ENCODE data around the gene IGSF9B.

IGSF9B gene

DNA sequence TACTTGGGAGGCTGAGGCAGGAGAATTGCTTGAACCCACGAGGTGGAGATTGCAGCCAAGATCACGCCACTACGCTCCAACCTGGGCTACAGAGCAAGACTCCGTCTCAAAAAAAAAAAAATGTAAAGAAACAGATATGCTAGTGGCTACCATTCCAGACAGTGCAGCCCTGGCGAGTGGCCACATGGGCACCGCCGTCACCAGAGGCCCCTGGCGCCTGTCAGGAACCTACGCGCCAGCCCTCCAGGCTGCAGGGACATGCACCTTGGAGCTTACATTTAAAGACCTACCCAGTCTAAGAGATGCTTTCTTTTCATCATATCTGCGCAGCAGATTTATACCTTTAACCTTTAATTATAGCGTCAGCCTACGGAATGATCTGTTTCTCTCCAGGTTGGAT, 37.2 kb upstream of the IGSF9B start:
- no peak for TF ChIP-seq CTCF (IDR thresholded peaks at IDR 0.05; ENCODE audit: insufficient read depth, low read length, poor library complexity, severe bottlenecking)
- no peak for DNase-seq (ENCODE audit: extremely low read depth, insufficient read length)
- H3K27me3 ChIP-seq (replicated peaks; ENCODE audit: control insufficient read depth, insufficient read depth, low read length), result peaks cover 2% of the 10 kb centered on the region; the same call in 1 of the 2 replicates
- no peak overlapping the region for H3K4me3 ChIP-seq (replicated peaks; ENCODE audit: low read depth, low read length)
- H3K36me3 ChIP-seq (ENCODE audit: control insufficient read depth, insufficient read depth, low read length), result no peaks in the 10 kb centered on the region

- H3K36me3 ChIP-seq (ENCODE audit: control insufficient read depth, insufficient read depth, low read length), result no peaks in the 10 kb centered on the region
- TF ChIP-seq CTCF (IDR thresholded peaks at IDR 0.05; ENCODE audit: insufficient read depth, low read length, poor library complexity, severe bottlenecking), result no peak
Measured at GRCh38 chr11:133993107-133993506, 36.3 kb upstream of the IGSF9B start.

GRCh38 chr11:133992121-133992520, 35.4 kb upstream of the IGSF9B start:
- no peak for TF ChIP-seq CTCF (IDR thresholded peaks at IDR 0.05; ENCODE audit: insufficient read depth, low read length, poor library complexity, severe bottlenecking)
- no peak overlapping the region for H3K4me3 ChIP-seq (replicated peaks; ENCODE audit: low read depth, low read length)
- 0 out of 2 replicates have a peak, but pooled peaks cover 2% of the 10 kb centered on the region for H3K27me3 ChIP-seq (replicated peaks; ENCODE audit: control insufficient read depth, insufficient read depth, low read length)
- no peak for DNase-seq (ENCODE audit: extremely low read depth, insufficient read length)
- no peaks in the 10 kb centered on the region for H3K36me3 ChIP-seq (ENCODE audit: control insufficient read depth, insufficient read depth, low read length)

More at GRCh38 chr11:133993107-133993506, 36.3 kb upstream of the IGSF9B start:
- DNase-seq (ENCODE audit: extremely low read depth, insufficient read length), result no peak
- Histone ChIP-seq H3K27me3 (replicated peaks; ENCODE audit: control insufficient read depth, insufficient read depth, low read length) (0 out of 2 replicates have a peak, but pooled peaks cover 2% of the 10 kb centered on the region), H3K4me3 (replicated peaks; ENCODE audit: low read depth, low read length) (no peak overlapping the region)

DNA sequence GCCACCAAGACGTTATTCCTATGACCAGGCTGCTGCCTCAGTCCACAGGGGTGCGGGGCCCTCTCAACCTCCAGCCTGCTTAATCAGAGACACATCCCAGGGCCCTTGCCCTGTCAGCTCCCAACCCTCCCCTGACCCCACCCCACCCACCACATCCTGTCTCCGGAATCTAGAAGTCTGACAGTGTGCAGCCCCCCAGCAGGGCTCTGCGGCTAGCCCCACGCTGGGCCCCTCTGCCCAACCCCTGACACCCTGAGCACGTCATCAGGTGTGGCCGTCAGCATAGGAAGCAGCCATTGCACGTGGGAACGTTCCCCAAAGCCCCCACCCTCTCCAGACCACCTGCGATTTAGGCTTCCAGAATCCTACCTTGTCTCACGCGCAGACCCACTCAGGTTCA, 34.3 kb upstream of the IGSF9B start:
- no peak for DNase-seq (ENCODE audit: extremely low read depth, insufficient read length)
- Histone ChIP-seq H3K4me3 (replicated peaks; ENCODE audit: low read depth, low read length) (no peak overlapping the region), H3K27me3 (replicated peaks; ENCODE audit: control insufficient read depth, insufficient read depth, low read length) (0 out of 2 replicates have a peak, but pooled peaks cover 2% of the 10 kb centered on the region), H3K36me3 (ENCODE audit: control insufficient read depth, insufficient read depth, low read length) (no peaks in the 10 kb centered on the region)
- no peak for TF ChIP-seq CTCF (IDR thresholded peaks at IDR 0.05; ENCODE audit: insufficient read depth, low read length, poor library complexity, severe bottlenecking)

GRCh38 chr11:133990501-133990900, 33.7 kb upstream of the IGSF9B start:
- H3K36me3 ChIP-seq (ENCODE audit: control insufficient read depth, insufficient read depth, low read length), result no peaks in the 10 kb centered on the region
- H3K4me3 ChIP-seq (replicated peaks; ENCODE audit: low read depth, low read length), result no peak overlapping the region
- 0 out of 2 replicates have a peak, but pooled peaks cover 2% of the 10 kb centered on the region for H3K27me3 ChIP-seq (replicated peaks; ENCODE audit: control insufficient read depth, insufficient read depth, low read length)
- TF ChIP-seq CTCF (IDR thresholded peaks at IDR 0.05; ENCODE audit: insufficient read depth, low read length, poor library complexity, severe bottlenecking), result no peak
- no peak for DNase-seq (ENCODE audit: extremely low read depth, insufficient read length)
